Endothelial cell of umbilical vein (primary cell): ENCODE results near the gene KMT2C. TPM values are rescaled to one million over a fixed set of nuclear protein-coding genes. Genes with fewer than 3 reads are reported as not detected.

Source experiments
- BruUV-seq: library from RNA; stranded (reverse); fragments of 400-500 nt; replicated peaks from 2 replicates; lab custom pipeline; 2021; lab: Mats Ljungman, UMichigan
- CTCF ChIA-PET: fragments of 300-600, 350-600 bp; sonication (Branson Sonifier 250); formaldehyde crosslinking; loops from one replicate; lab custom pipeline; 2021; ENCODE audit warnings: antibody characterized with exemption, inconsistent platforms; lab: Charles Lee
- POLR2A ChIA-PET: fragments of 300-600, 350-600 bp; sonication (Branson Sonifier 250); formaldehyde crosslinking; loops from one replicate; lab custom pipeline; 2021; ENCODE audit warnings: antibody characterized with exemption, inconsistent platforms; lab: Charles Lee
- DNase-seq: peaks from one replicate; pipeline ENCODE4 v3.0.0-alpha.2; 2011; ENCODE audit warnings: low read depth, low spot score
- FAIRE-seq: peaks from 2 replicates; lab custom pipeline; 2011; peaks lifted over from hg19 to GRCh38; lab: Jason Lieb, UNC
- H2AFZ ChIP-seq: 2 replicates; pipeline ENCODE4 v1.6.0; 2012; ENCODE audit warnings: low read depth, low read length, control low read depth, inconsistent platforms
- H3K27ac ChIP-seq: 2 replicates; pipeline ENCODE4 v1.5.1; 2011; ENCODE audit warnings: low read depth, mild to moderate bottlenecking, control low read depth, low read length, moderate library complexity; ENCODE audit not compliant: insufficient read depth
- H3K27me3 ChIP-seq, 2 experiments: 2 replicates each; pipeline versions ENCODE4 v1.6.0 to v1.6.1; 2011; ENCODE audit warnings: low read length in 2 of 2, mixed read lengths in 1 of 2; ENCODE audit not compliant: control insufficient read depth in 2 of 2, insufficient read depth in 2 of 2
- H3K36me3 ChIP-seq, 2 experiments: 2 replicates in 1 of 2; 3 replicates in 1 of 2; pipeline ENCODE4 v1.5.1; 2011; ENCODE audit warnings: low read length in 2 of 2, mild to moderate bottlenecking in 1 of 2, moderate library complexity in 1 of 2; ENCODE audit not compliant: control insufficient read depth in 2 of 2, insufficient read depth in 2 of 2; ENCODE audit errors: extremely low read depth in 1 of 2
- H3K4me1 ChIP-seq: 3 replicates; pipeline ENCODE4 v1.5.1; 2011; ENCODE audit warnings: mild to moderate bottlenecking, low read length; ENCODE audit not compliant: control insufficient read depth, insufficient read depth; ENCODE audit errors: extremely low read depth
- H3K4me2 ChIP-seq: 2 replicates; pipeline ENCODE4 v1.6.1; 2011; ENCODE audit warnings: low read length, control low read depth, mixed read lengths; ENCODE audit not compliant: insufficient read depth
- H3K4me3 ChIP-seq, 3 experiments: fragments of 200-600 bp in 1 of 3; sonication (generic), shearing (Covaris generic) in 1 of 3; replicated peaks in 1 of 3; 2 replicates each; pipeline ENCODE4 v1.5.1; 2011 to 2016; ENCODE audit warnings: control low read depth in 3 of 3, low read length in 3 of 3, mild to moderate bottlenecking in 2 of 3, inconsistent platforms in 1 of 3, low read depth in 1 of 3, moderate library complexity in 1 of 3; ENCODE audit not compliant: insufficient read depth in 1 of 3
- H3K79me2 ChIP-seq: 2 replicates; pipeline ENCODE4 v1.6.0; 2012; ENCODE audit warnings: low read length, inconsistent platforms; ENCODE audit not compliant: control insufficient read depth, insufficient read depth
- H3K9ac ChIP-seq: replicated peaks from 2 replicates; pipeline ENCODE3; 2011; ENCODE audit warnings: low read length, control low read depth; ENCODE audit not compliant: insufficient read depth; ENCODE audit errors: extremely low read depth
- H3K9me1 ChIP-seq: replicated peaks from 3 replicates; pipeline ENCODE4 v1.6.0; 2011; ENCODE audit warnings: mild to moderate bottlenecking, low read length; ENCODE audit not compliant: control insufficient read depth, insufficient read depth; ENCODE audit errors: extremely low read depth
- H3K9me3 ChIP-seq: replicated peaks from 2 replicates; pipeline ENCODE4 v1.5.1; 2012; ENCODE audit warnings: low read length, inconsistent platforms; ENCODE audit not compliant: control insufficient read depth, insufficient read depth
- H4K20me1 ChIP-seq: replicated peaks from 2 replicates; pipeline ENCODE3; 2011; ENCODE audit warnings: mild to moderate bottlenecking, low read length; ENCODE audit not compliant: control insufficient read depth, insufficient read depth; ENCODE audit errors: extremely low read depth
- CTCF ChIP-seq, 2 donors: IDR thresholded peaks; 1 replicate in 1 of 2; 2 replicates in 1 of 2; pipeline ENCODE4 v1.5.1; 2011; ENCODE audit warnings: low read length in 2 of 2, mild to moderate bottlenecking in 2 of 2, moderate library complexity in 2 of 2, control low read depth in 1 of 2, inconsistent platforms in 1 of 2, low read depth in 1 of 2; ENCODE audit not compliant: insufficient read depth in 1 of 2; ENCODE audit errors: extremely low read depth in 1 of 2
- EZH2 ChIP-seq: IDR thresholded peaks from 2 replicates; pipeline ENCODE4 v1.6.1; 2012; ENCODE audit warnings: borderline replicate concordance, low read depth, mild to moderate bottlenecking, moderate library complexity, low read length, inconsistent platforms; ENCODE audit not compliant: severe bottlenecking
- FOS ChIP-seq: IDR thresholded peaks from 2 replicates; pipeline ENCODE4 v1.6.1; 2011; ENCODE audit warnings: mild to moderate bottlenecking, low read length, moderate library complexity, borderline replicate concordance; ENCODE audit not compliant: insufficient read depth
- GATA2 ChIP-seq: IDR thresholded peaks from 2 replicates; pipeline ENCODE4 v1.7.0; 2011; ENCODE audit warnings: low read depth, mild to moderate bottlenecking, moderate library complexity, mixed read lengths, low read length; ENCODE audit not compliant: insufficient read length, insufficient read depth
- JUN ChIP-seq: IDR thresholded peaks from 2 replicates; pipeline ENCODE4 v1.6.1; 2011; ENCODE audit warnings: borderline replicate concordance, low read depth; ENCODE audit not compliant: insufficient read length, insufficient read depth
- MAX ChIP-seq: IDR thresholded peaks from 2 replicates; pipeline ENCODE4 v1.6.1; 2011; ENCODE audit not compliant: insufficient read depth, insufficient read length
- MYC ChIP-seq: IDR thresholded peaks from one replicate; pipeline ENCODE4 v1.6.1; 2011; ENCODE audit warnings: mild to moderate bottlenecking, low read depth, low read length
- POLR2A ChIP-seq: IDR thresholded peaks from 2 replicates; pipeline ENCODE4 v1.6.1; 2012; ENCODE audit warnings: low read depth, mild to moderate bottlenecking, control low read depth, low read length
- POLR2AphosphoS5 ChIP-seq: IDR thresholded peaks from 2 replicates; pipeline ENCODE4 v1.6.1; 2012; ENCODE audit warnings: low read depth, mild to moderate bottlenecking, control low read depth, low read length, moderate library complexity; ENCODE audit not compliant: insufficient read depth
- dilution Hi-C: fragments of 300-500 bp; cut with MboI; formaldehyde crosslinking; loops from one replicate; pipeline ENCODE4 v1.15.0; 2019; ENCODE audit warnings: low sequenced_read_pairs; ENCODE audit not compliant: extremely low pct_ligation_motif_present
- intact Hi-C: fragments of 100-400 bp; cut with micrococcal nuclease; formaldehyde crosslinking; loops from one replicate; pipeline ENCODE4 v1.10.0; 2022
- polyA plus RNA-seq, 4 experiments: library from polyadenylated mRNA; depleted of rRNA in 3 of 4; stranded (reverse) in 3 of 4; unstranded in 1 of 4; fragments of >200 nt; gene quantifications; 2 replicates each; pipeline versions ENCODE4 v1.2.1 to v1.2.3, GENCODE V29; 2011 to 2012; ENCODE audit warnings: missing spikeins in 1 of 4
- total RNA-seq: library from RNA; stranded (reverse); gene quantifications from 2 replicates; pipeline ENCODE4 v1.2.3, GENCODE V29; 2021

The KMT2C gene
- total and polyA plus RNA-seq, 2 donors (not counting 3 experiments of a cell fraction or from before 2014, with no cell fraction given) = 8.0 to 53.7 TPM

- Histone ChIP-seq H3K27me3 (no peaks in the 10 kb centered on the region), H3K27ac (no peak overlapping the region), H3K4me2 (no peak overlapping the region), H3K9ac (no peak overlapping the region), H3K4me1 (no peaks in the 10 kb centered on the region), H3K9me1 (no peaks in the 10 kb centered on the region), H4K20me1 (no peaks in the 10 kb centered on the region), H3K4me3 (no peak overlapping the region), H2AFZ (no peak overlapping the region), H3K79me2 (no peaks in the 10 kb centered on the region), H3K9me3 (no peaks in the 10 kb centered on the region), H3K36me3 (peaks cover 19 to 29% of the 10 kb centered on the region in 2 experiments)
- TF ChIP-seq EZH2 = no peak
- no peak for TF ChIP-seq MAX
- TF ChIP-seq POLR2AphosphoS5 = no peak
- TF ChIP-seq GATA2 = no peak
- TF ChIP-seq FOS = no peak
- no peak for TF ChIP-seq JUN
- no peak for TF ChIP-seq POLR2A
- no peak for TF ChIP-seq CTCF (IDR thresholded peaks at IDR 0.05; ENCODE audit: extremely low read depth in 1 of 2, insufficient read depth in 1 of 2, low read depth in 1 of 2, low read length in 2 of 2)
- no peak for TF ChIP-seq MYC
- POLR2A ChIA-PET = no interaction called here
- dilution Hi-C loops = no loop called here
- FAIRE-seq (no peak), DNase-seq (no peak)
- CTCF ChIA-PET = interaction anchor here (0.7 kb wide), 1 partner anchor 11 kb away, joined by 3 read pairs; no protein-coding TSS in a partner anchor
- TSS peak; percentile 27 for BruUV-seq
- intact Hi-C loops = no loop called here
Observed at GRCh38 chr7:152162287-152162686, 273.5 kb downstream of the KMT2C start.
